ENCODE results near the gene CUBN. TPM values are rescaled to one million over a fixed set of nuclear protein-coding genes. Genes with fewer than 3 reads are reported as not detected.

The CUBN gene
- total and polyA plus RNA-seq, 8 donors: under 0.01 to 16.3 (median 1.2) TPM

GRCh38 chr10:16919121-16919982, 210.3 kb downstream of the CUBN start:
- TF ChIP-seq, protein P1, sequence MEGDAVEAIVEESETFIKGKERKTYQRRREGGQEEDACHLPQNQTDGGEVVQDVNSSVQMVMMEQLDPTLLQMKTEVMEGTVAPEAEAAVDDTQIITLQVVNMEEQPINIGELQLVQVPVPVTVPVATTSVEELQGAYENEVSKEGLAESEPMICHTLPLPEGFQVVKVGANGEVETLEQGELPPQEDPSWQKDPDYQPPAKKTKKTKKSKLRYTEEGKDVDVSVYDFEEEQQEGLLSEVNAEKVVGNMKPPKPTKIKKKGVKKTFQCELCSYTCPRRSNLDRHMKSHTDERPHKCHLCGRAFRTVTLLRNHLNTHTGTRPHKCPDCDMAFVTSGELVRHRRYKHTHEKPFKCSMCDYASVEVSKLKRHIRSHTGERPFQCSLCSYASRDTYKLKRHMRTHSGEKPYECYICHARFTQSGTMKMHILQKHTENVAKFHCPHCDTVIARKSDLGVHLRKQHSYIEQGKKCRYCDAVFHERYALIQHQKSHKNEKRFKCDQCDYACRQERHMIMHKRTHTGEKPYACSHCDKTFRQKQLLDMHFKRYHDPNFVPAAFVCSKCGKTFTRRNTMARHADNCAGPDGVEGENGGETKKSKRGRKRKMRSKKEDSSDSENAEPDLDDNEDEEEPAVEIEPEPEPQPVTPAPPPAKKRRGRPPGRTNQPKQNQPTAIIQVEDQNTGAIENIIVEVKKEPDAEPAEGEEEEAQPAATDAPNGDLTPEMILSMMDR (IDR thresholded peaks at IDR 0.05): no peak
- TF ChIP-seq POLR2AphosphoS5 (IDR thresholded peaks at IDR 0.05) (no peak), POLR2A (IDR thresholded peaks at IDR 0.05) (no peak), EP300 (IDR thresholded peaks at IDR 0.05) (no peak)
- no peak overlapping the region for H3K27ac ChIP-seq
- H3K27me3 ChIP-seq: no peaks in the 10 kb centered on the region
- H3K9me3 ChIP-seq: no peaks in the 10 kb centered on the region
- intact Hi-C loops (cut with DNase I; ENCODE audit: low total_unique reads): no loop called here
- DNase-seq: no peak
- H3K4me1 ChIP-seq: no peaks in the 10 kb centered on the region
- no peak overlapping the region for H3K4me3 ChIP-seq
- H3K36me3 ChIP-seq: no peaks in the 10 kb centered on the region
- WGBS, 5 donors: 57 to 67% (median 65%) methylated on average over 9 of the region's 9 CpGs

DNA sequence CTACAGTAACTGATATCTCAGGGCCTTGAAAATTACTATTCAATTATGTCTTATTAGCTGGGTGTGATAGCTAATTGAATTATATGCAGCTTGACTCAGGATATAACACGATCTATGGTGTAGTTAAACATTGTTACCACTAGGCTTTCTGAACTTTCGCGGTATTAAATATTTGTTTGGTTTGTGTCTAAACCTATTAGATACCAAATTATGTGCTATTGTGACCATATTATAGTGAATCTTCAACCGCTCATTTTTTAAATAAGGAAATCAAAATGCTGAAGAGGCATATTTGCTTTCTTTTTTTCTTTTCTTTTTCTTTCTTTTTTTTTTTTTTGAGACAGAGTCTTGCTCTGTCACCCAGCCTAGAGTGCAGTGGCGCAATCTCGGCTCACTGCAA, 213.1 kb downstream of the CUBN start:
- Histone ChIP-seq H3K9me3 (no peaks in the 10 kb centered on the region), H3K36me3 (no peaks in the 10 kb centered on the region), H3K4me1 (no peaks in the 10 kb centered on the region), H3K27me3 (no peaks in the 10 kb centered on the region), H3K27ac (no peak overlapping the region), H3K4me3 (no peak overlapping the region)
- TF ChIP-seq, protein P1 (IDR thresholded peaks at IDR 0.05): no peak
- no peak for TF ChIP-seq POLR2A (IDR thresholded peaks at IDR 0.05)
- TF ChIP-seq POLR2AphosphoS5 (IDR thresholded peaks at IDR 0.05): no peak
- no peak for TF ChIP-seq EP300 (IDR thresholded peaks at IDR 0.05)
- DNase-seq: no peak
- 82 to 97% (median 95%) methylated on average over 6 of the region's 6 CpGs for WGBS, 5 donors
- intact Hi-C loops (cut with DNase I; ENCODE audit: low total_unique reads): no loop called here

GRCh38 chr10:16915300-16915699, 214.3 kb downstream of the CUBN start:
- Histone ChIP-seq H3K4me1 (no peaks in the 10 kb centered on the region), H3K9me3 (no peaks in the 10 kb centered on the region), H3K27me3 (no peaks in the 10 kb centered on the region), H3K27ac (no peak overlapping the region), H3K36me3 (no peaks in the 10 kb centered on the region), H3K4me3 (no peak overlapping the region)
- DNase-seq: no peak
- intact Hi-C loops (cut with DNase I; ENCODE audit: low total_unique reads): no loop called here
- no peak for TF ChIP-seq EP300 (IDR thresholded peaks at IDR 0.05)
- 71 to 74% (median 73%) methylated on average over 2 of the region's 2 CpGs for WGBS, 5 donors

DNA sequence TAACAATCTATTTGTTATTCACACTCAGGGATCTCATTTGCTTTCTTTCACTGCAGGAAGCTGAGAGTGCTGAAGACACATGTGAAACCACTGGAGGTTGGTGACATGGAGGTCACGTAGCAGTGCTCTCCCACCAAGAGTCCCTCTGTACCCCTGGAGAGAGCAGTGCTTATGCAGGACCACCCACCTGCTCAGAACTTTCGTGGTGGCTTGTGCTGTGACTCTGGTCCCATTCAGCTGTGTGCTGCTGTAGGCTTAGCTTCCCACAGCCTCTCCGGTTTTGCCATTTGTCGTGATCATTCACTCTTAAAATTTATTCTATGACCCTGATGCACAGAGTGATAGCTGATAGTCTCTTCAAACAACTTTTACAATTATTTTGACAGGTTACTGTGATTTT, 216.3 kb downstream of the CUBN start:
- Histone ChIP-seq H3K4me3 (no peak overlapping the region), H3K36me3 (no peaks in the 10 kb centered on the region), H3K9me3 (no peaks in the 10 kb centered on the region), H3K4me1 (no peaks in the 10 kb centered on the region), H3K27ac (no peak overlapping the region), H3K27me3 (no peaks in the 10 kb centered on the region)
- intact Hi-C loops (cut with DNase I; ENCODE audit: low total_unique reads): no loop called here
- no peak for TF ChIP-seq POLR2A (IDR thresholded peaks at IDR 0.05)
- TF ChIP-seq EP300 (IDR thresholded peaks at IDR 0.05): no peak
- TF ChIP-seq, protein P1 (IDR thresholded peaks at IDR 0.05): no peak
- TF ChIP-seq POLR2AphosphoS5 (IDR thresholded peaks at IDR 0.05): no peak
- 77 to 83% (median 82%) methylated on average over 3 to 4 of the region's 4 CpGs for WGBS, 5 donors
- no peak for DNase-seq

DNA sequence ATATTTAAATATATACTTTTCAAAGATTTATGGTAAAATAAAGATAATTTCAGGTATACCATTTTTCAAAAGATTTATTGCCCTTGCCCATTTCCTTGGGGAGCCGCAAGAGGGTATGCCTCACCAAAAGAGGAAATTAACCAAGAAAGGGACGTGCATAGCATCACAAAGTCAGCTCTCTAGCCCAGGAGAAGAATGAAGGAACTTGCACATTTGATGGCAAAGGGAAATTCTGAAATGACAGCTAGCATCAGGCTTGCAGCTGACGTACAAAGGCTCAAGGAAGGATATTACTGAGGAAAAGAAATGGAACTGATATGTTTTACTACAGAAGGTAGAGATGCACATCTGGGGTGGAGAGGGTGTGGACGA, 218.8 kb downstream of the CUBN start:
- no peak for TF ChIP-seq POLR2A (IDR thresholded peaks at IDR 0.05)
- TF ChIP-seq POLR2AphosphoS5 (IDR thresholded peaks at IDR 0.05): no peak
- TF ChIP-seq EP300 (IDR thresholded peaks at IDR 0.05): no peak
- TF ChIP-seq, protein P1 (IDR thresholded peaks at IDR 0.05): no peak
- intact Hi-C loops (cut with DNase I; ENCODE audit: low total_unique reads): no loop called here
- WGBS, 5 donors: 61 to 82% (median 78%) methylated on average over 4 of the region's 4 CpGs

More for the DNA sequence above, 218.8 kb downstream of the CUBN start:
- H3K4me3 ChIP-seq: no peak overlapping the region
- H3K36me3 ChIP-seq: no peaks in the 10 kb centered on the region
- H3K27ac ChIP-seq: no peak overlapping the region
- DNase-seq: no peak
- no peaks in the 10 kb centered on the region for H3K9me3 ChIP-seq
- no peaks in the 10 kb centered on the region for H3K4me1 ChIP-seq
- H3K27me3 ChIP-seq: no peaks in the 10 kb centered on the region
